Fibroblast of skin of scalp (primary cell): ENCODE data around the gene CAPN15. TPM values are rescaled to one million over a fixed set of nuclear protein-coding genes. Genes with fewer than 3 reads are reported as not detected.
"Not testable (repeated sequence)": the region's sequence is repeated elsewhere in the genome, so short reads cannot be mapped to it uniquely, and the experiment has no call there.

Experiments used
- DNase-seq: peaks from one replicate; pipeline ENCODE4 v3.0.0-alpha.2; 2013
- polyA plus RNA-seq, 2 experiments: library from polyadenylated mRNA; unstranded; fragments of 120-200 nt; gene quantifications; one replicate each; pipeline ENCODE4 v1.2.1, GENCODE V29; 2013; ENCODE audit not compliant: insufficient read length in 2 of 2

The CAPN15 gene
- polyA plus RNA-seq (2013, experiment 1 of 2; ENCODE audit: insufficient read length): 26.8 TPM
- 30.5 TPM for polyA plus RNA-seq (2013, experiment 2 of 2; ENCODE audit: insufficient read length)

DNA sequence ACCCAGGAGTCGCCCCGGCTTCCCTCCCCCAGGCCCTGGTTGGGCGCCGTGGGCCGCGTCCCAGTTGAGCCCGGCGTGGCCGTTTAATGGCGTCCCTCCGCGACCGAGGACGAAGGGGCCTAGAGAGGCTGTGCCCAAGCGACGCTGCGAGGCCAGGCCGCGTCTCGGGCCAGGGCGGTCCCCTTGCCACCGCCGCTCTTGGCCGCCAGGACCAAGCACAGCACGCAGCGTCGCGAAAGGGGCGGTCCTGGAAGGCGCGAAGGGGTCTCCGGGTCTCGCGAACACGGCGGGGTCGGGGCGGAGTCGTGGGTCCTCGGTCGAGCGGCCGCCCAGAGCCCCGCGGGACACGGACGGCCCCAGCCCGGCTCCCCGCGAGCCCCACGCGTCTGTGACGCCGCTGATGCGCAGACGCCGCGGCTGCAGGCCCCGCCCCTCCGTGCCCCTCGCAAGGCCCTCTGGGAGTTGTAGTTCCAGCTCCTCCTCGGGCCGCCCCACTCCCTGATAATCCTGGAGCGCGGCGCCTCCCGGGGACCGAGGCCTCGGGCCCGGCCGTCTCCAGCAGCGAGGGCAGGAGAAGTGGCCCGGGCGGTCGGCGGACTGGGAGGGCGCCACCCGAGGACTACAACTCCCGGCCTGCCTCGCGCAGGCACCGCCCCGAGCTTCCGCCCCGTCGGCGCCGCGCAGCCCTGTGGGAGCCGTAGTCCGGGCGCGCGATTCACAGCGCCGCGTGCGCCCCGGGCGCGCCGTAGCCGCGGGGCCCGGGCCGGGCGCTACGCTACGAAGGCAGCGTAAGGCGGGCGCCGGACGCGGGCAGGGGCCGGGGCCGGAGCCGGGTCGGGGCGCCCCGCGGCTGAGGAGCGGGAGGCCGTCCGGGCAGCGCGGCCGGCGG, at the start of gene CAPN15:
Gene CAPN15, plus strand, starts transcription at position 698 of the 889 bp plus-strand sequence. CDS start 19,127 bp downstream, outside the sequence.
- peak; percentile 89 for DNase-seq

DNA sequence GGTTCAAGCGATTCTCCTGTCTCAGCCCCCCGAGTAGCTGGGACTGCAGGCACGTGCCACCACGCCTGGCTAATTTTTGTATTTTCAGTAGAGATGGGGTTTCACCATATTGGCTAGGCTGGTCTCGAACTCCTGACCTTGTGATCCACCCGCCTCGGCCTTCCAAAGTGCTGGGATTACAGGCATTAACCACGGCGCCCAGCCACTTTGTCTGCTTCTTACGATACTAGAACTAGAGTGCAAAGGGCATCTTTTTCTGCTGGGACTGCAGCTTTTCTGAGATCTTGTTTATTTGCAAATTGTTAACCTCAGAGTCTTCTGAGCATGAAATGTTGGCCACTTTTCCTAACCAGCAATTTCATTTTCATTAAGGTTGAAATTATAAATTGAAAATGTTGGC, 49.2 kb upstream of the CAPN15 start:
- DNase-seq: not testable (repeated sequence)

DNA sequence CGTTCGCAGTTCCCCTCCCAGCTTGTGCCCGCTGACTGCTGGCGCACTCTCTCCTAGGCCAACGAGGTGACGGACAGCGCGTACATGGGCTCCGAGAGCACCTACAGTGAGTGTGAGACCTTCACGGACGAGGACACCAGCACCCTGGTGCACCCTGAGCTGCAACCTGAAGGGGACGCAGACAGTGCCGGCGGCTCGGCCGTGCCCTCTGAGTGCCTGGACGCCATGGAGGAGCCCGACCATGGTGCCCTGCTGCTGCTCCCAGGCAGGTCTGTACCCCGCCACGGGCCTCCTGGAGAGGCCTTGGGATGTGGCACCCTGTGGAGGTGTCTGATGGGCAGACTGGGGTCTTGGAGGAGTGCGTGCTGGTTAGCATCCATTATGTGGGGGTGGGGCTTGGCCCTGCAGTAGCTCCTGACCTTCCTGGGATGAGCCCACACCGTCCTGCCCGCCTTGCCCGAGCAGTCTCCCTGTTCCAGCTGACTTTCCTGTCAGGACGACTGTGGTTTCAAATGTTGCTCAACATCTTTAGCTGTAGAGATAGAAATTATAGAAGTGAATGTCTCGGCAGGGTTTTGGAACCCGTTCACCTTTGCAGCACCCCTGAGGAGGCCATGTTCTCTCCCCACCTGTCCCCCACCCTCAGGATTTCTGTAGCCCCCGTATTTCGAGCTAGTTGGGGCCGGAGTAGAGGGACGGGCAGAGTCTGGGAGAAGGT, 44.9 kb upstream of the CAPN15 start:
- no peak for DNase-seq

DNA sequence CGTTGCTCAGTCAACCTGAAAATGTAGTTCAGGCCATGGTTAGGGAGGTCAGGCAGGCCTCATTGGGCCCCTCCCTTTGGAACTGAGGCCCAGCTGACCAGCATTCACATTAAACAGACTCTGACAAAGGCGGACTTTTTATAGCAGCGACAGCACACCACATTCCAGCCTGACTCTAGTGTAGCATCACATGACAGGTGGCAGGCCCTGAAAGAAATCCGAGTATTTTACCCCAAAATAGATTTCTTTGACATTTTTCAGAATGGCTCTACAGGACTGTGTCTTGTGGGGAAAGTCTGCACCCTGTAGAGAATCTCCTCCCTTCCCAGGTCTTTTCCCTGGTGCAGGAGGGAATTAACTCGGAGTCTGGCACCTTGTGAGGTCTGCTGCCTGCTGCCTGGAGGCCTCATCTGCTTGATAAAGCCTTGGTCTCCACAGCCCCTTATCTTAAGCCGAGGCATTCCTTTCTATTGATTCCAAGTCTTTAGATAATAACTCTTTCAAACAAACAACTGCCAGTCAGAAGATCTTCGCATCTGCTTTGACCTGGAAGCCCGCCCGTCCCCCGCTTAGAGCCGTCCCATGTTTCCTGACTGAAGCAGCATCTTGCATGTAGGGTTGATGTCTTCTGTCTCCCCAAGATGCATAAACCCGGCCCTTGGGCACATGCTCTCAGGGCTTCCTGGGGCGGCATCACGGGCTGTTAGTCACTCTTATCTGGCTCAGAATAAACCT, 44.0 kb upstream of the CAPN15 start:
- DNase-seq: no peak

DNA sequence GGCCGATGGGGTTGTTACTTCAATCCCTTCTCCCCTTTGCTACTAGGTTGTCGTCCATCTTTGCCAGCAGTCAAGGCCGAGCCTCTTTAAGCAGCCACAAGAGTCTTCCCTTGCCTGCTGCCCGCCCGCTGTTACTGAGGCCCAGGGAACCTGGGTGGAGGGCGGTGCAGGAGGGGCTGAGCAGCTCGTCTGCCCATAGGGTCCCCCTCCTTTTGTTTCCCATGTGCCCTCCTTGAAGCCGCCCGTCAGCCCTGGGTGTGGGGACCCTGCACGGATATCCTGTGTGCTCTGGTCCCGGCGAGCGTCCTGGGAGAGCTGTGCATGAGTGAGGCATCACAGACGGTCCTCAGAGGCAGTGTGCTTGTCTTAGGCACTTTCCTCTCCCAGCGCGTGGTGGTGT, 37.9 kb upstream of the CAPN15 start:
- no peak for DNase-seq

DNA sequence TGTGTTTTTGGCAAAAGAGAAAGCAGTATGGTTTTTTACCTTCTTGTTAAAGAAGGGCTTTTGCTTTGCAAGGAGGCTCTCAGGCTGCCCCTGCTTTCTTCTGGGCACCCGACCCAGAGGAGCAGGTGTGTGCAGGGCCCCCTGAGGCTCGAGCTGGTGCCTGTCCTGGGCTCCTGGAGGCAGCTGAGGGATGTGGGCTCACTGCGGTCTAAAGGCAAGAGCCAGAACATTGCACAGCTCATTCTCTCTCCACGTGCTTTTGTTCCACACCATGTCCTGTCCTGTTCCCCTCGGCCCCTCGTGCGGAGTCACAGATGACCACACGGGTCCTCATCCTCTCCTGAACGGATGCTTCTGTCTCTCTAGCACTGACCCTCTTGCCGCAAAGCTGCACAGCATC, 36.7 kb upstream of the CAPN15 start:
- no peak for DNase-seq

DNA sequence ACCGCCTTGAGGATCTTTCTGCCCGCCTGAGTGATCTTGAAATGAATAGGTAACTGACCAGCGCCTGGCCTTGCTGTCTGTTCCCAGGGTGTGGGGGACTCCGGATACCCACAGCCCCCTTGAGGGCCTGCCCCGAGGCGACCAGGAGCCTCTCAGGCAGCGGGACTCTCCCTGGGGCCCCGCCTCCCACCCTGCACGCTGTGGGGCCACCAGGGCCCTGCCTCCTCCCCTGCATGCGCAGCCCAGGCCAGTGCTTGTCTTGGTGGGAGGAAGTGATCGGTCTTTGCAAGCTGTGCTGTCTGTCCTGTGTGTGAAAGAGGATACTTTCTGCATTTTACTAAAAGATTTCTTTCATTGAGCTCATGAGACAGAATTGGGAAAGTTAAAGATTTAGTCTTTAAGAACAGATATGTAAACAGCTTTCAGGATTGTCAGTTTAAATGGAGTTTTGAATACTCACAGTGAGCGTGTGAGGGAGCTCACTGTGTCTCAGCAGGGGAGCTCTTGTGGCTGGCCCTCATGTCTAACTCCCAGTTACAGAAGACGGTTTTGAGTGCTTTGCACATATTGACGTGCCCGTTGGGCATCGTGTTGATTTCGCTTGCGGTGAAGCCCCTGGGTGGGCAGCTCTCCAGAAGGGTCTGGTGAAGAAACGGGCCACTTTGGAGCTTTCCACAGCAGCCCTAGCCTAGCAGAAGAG, 36.1 kb upstream of the CAPN15 start:
- DNase-seq: no peak

DNA sequence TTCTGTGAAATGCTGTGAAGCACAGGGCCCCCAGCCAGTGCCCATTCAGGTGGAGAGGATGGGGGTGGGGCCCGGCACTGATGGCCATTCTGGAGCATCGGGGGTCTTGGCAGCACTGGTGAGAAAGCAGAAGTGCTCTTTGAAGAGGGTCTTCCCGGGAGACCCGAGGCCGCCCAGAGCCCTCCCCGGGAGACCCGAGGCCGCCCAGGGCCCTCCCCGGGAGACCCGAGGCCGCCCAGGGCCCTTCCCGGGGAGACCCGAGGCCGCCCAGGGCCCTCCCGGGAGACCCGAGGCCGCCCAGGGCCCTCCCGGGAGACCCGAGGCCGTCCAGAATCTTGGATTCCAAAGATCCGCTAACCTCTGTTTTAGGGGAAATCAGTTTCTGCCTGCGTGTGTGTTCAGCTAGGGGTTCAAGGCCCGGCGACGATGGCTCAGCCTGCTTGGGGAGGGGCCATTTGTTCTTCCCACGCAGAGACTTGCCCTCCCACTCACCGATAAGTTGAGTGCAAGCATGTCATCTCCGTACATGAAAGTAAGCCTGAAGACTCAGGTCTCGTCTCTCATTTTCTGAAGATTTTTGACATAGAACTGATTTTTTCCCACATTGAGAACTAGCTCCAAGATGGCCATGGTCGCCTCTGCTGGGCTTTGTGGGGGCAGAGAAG, 35.2 kb upstream of the CAPN15 start:
- no peak for DNase-seq

DNA sequence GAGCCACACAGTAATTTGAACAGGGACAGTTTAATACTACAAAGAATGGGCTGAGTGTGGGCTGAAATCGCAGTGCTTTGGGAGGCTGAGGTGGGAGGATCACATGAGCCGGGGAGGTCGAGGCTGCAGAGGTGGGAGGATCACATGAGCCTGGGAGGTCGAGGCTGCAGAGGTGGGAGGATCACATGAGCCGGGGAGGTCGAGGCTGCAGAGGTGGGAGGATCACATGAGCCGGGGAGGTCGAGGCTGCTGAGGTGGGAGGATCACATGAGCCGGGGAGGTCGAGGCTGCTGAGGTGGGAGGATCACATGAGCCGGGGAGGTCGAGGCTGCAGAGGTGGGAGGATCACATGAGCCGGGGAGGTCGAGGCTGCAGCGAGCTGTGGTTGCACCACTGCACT, 32.8 kb upstream of the CAPN15 start:
- DNase-seq: not testable (repeated sequence)

DNA sequence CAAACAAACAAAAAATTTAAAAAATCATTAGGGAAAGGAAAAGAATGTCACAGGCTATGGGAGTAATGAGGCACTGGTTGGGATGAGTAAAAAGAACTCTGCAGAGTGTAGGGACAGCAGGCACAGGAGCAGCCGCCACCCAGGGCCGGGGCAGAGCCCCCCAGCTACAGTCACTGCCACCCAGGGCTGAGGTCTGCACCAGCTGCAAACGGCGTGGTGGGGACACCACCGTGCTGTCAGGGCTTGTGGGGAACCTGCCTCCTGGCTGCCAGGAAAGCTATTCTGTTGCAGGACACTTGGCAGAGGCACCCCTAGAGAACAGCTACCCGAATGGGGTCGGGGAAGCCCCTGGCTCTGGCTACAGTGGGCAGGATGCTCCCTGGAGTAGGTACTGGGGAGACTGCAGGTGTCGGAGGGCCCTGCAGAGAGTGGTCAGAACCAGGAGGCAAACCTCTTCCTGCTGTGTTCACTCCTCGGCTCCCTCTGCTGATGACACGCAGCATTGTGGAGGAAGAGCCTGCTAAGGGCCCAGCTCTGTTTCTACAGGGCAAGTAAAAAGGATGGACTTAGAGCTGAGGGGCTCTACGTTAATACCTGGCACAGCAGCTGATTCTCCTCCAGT, 32.3 kb upstream of the CAPN15 start:
- DNase-seq: peak; percentile 28

DNA sequence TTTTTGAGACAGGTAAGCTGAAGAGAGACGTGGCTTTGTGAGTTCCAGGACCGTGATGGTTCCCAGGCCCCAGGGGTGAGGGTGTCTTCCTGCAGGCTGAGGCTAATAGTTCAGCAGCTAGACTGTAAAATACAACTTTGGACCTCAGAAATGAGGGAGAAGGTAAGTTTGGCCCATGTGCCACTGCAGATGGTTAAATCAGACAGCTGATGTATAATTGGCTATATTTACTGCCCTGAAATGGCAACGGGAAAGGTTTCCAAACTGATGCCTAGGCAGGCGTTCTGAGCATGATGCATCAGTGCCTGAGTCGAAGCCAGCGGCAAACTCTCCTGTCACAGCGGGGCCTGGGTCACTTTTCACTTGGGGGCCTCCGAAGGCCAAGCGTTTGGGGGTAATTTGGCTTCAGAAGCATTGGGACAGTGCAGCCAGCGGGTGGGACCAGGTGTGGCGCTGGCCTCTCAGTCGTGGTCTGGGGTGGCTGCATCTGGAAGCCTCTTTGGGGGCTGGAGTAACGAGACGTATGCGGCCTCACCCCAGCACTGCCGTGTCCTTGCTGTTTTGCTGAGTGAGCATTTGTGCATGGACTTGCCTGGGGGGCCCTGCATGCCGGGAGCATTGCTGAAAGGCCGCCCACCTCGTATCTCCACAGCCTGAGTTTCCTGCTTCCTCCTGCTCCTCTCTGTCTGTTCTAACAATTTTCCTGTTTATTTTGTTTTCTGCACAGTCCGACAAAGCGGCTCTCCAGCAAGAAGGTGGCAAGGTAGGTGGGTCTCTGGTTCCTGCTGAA, 31.2 kb upstream of the CAPN15 start:
- DNase-seq: no peak

DNA sequence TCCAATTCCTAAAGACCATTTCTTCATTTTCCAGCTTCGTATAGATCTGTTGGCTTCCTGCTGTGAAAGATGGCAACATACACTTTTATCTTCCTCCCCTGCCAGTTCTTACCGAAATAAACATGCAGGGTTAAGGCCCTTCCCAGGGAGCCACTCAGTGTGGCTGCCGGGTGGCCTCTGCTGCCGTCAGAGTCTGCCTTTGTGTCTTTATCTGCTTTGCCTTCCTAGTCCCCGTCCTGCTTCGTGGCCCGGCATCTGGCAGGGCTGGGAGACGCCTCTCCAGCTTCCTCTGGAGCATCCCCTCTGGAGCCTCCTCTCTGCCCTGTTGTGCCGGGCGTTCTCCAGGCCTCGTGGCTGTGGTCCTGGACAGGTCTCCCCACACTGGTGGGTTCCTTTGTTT, 30.3 kb upstream of the CAPN15 start:
- DNase-seq: no peak

DNA sequence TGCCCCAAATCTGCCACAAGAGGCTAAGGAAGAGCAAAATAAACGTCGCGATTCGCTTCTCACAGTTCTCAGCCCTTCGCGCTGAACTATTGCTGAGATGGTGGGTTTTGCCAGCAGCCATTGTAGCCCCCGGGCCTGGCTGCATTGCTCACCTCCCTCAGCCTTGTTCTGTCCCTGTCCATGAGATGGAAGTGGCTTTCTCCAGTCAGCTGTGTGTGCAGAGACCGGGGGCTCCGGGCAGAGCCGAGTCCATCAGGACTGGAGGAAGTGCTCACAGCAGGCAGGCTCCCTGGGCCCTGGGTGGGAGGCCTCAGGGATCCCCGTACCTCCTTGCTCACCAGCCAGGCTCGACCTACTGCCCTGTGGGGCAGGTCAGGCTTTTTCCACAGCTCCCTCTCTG, 27.6 kb upstream of the CAPN15 start:
- no peak for DNase-seq

DNA sequence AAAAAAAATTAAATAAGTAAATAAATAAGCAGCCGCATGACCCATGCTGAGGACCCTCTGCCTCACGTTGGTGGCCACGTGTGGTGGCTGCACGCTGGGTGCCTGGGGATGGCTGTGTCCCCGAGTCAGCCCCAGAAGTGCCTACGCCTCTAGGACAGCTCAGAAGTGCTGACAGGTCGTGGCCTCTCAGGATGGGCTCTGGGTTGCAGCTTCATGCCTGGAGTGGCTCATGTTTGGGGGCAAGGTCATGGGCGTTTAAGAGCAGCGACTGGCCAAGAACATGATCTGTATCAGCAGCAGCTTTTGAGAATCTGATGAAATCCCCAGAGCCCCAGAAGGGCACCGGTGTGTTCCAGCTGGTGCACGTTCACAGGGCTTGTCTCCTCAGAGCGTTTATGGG, 26.8 kb upstream of the CAPN15 start:
- no peak for DNase-seq

DNA sequence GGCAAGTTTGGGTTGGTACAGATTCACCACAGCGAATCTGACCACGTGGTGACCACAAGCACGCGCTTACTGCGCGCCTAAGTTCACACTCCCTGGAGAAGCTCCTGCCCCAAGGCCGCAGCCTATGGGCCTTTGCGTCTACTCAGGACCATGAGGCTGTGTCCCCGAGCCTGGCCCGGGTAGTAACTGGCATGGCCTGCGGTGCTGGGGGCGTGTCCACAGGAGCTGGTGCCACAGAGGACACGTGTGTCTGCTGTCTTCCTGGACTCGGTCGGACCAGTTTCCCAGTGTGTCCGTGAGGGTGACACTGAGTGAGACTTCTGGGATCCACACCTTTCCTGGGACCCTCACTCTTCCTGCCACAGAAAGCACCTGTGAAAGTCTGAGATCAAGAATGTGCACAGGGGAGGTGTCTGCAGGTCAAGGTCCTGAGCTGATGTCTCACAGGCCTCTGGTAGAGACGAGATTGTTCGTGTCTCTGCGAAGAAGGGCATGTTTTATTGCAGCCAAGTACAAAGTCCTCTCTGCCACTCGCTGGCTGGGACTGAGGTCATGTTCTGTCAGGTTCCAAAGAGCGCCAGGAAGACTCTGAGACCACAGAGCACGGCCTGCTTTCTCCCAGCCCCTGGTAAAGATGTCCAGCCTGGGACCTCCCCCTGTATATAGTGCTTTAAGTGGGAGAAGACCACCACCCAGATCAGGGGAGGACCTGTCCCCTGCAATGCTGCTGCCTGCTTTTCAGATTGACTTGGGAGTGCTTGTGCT, 25.2 kb upstream of the CAPN15 start:
- DNase-seq: no peak

DNA sequence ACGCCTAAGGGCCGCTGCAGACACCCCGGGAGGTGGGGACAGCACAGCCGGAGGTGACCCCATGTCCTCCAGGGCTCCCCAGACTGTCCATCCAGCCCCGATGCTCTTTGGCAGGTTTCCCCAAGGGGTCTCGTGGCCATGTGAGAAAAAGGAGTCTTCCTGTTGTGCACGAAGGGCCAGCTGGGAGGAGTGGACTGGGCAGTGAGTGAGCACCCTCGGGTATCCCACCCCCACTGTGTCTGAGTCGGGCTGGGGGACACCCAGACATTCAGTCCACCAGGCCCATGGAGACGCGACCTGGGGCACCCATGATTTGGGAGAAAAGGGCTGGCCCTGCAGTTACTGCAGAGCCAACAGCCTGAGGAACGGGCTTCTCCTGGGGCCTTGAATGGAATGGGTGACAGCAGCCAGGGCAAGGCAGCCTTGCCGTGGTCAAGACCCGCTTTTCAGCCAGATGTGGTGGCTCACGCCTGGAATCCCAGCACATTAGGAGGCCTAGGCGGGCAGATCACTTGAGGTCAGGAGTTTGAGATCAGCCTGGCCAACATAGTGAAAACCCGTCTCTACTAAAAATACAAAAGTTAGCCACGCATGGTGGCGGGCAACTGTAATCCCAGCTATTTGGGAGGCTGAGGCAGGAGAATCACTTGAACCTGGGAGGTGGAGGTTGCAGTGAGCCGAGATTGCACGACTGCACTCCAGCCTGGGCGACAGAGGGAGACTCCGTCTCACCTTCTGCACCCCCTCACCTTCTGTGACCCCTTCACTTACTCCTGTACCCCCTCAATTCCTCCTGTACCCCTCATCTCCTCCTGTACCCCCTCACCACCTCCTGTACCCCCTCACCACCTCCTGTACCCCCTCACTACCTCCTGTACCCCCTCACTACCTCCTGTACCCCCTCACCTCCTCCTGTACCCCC, 24.1 kb upstream of the CAPN15 start:
- no peak for DNase-seq

DNA sequence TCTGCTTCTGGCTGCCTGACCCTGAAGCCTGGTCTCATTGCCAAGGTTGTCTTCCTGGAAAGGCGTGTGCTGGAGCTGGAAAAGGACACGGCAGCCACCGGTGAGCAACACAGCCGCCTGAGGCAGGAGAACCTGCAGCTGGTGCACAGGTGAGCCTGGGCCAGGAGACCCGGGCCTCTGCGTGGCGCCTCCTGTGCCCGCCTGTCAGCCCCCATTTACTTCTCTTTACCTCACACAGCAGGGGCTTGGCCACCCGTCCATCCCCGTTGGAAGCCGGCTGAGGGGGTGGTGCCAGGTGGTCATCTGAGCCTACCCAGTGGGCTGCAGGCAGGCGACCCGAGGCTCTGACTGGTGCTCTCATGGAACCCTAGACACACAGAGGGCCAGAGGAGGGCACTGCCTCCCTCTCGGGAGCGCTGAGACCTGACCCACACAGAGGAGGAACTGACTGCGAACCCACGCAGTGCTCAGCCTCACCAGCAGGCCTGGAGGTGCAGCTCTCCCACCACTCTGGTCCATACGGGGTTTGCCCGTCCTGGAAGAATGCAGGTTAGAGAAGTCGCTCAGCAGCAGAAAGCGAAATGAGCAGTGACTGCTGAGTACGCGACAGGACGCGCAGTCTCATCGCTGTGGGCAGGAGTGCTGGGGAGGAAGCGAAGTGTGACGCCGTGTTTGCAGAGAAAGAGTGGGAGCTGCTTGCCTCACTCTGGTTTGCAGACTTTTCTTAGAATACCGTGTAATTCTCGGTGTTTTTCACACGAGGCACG, 21.9 kb upstream of the CAPN15 start:
- DNase-seq: no peak

DNA sequence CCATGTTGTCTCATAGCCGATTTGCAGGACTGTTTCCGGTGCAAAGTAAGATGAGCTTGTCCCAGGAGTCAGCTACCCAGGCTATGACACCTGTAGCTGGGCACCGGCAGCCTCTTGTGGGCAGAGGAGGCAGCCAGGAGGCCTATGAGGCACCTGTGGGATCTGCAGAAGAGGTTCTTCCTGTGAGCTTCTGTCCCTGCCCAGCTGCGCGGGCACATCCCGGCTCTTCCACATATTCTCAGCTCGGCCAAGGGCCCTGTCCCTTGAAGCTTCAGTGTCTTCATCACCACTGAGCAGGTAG, 21.3 kb upstream of the CAPN15 start:
- DNase-seq: no peak
